HepG2 (cell line): ENCODE measurements around the gene WNT10A.

Experiments
- CHD4 ChIP-seq: fragments of 200-600 bp; sonication (generic); IDR thresholded peaks from 2 replicates; pipeline ENCODE4 v1.7.0; 2017; ENCODE audit warnings: mild to moderate bottlenecking, low read length, borderline replicate concordance
- CTCF ChIP-seq: sonication (generic); formaldehyde crosslinking; IDR thresholded peaks from 2 replicates; pipeline ENCODE4 v1.5.0; 2020; ENCODE audit warnings: mild to moderate bottlenecking, missing genetic modification reagents, moderate library complexity
- EHMT2 ChIP-seq: fragments of 200-600 bp; sonication (generic); IDR thresholded peaks from 2 replicates; pipeline ENCODE4 v1.7.0; 2017; ENCODE audit warnings: antibody characterized with exemption, low read depth, low read length, borderline replicate concordance
- IRF2 ChIP-seq: IDR thresholded peaks from 2 replicates; pipeline ENCODE4 v1.6.1; 2018; ENCODE audit warnings: missing genetic modification reagents, missing compliant biosample characterization
- JUND ChIP-seq: sonication (generic); formaldehyde crosslinking; IDR thresholded peaks from 2 replicates; pipeline ENCODE4 v1.8.0; 2022; ENCODE audit warnings: mild to moderate bottlenecking, missing genetic modification reagents
- MATR3 ChIP-seq: sonication (generic); formaldehyde crosslinking; IDR thresholded peaks from 2 replicates; pipeline ENCODE4 v1.4.0; 2020; ENCODE audit warnings: missing genetic modification reagents
- RFX1 ChIP-seq: fragments of 450-650 bp; IDR thresholded peaks from 2 replicates; pipeline ENCODE4 v1.6.1; 2017
- SETDB1 ChIP-seq: sonication (generic); formaldehyde crosslinking; IDR thresholded peaks from 2 replicates; pipeline ENCODE4 v1.5.1; 2020; ENCODE audit warnings: missing genetic modification reagents, mild to moderate bottlenecking, borderline replicate concordance
- SKIL ChIP-seq: sonication (generic); formaldehyde crosslinking; IDR thresholded peaks from 2 replicates; pipeline ENCODE4 v1.8.0; 2022; ENCODE audit warnings: missing genetic modification reagents, mild to moderate bottlenecking, moderate library complexity, borderline replicate concordance
- ZNF280D ChIP-seq: sonication (generic); formaldehyde crosslinking; IDR thresholded peaks from 2 replicates; pipeline ENCODE4 v1.5.1; 2020; ENCODE audit warnings: mild to moderate bottlenecking, missing genetic modification reagents
- ZNF468 ChIP-seq: sonication (generic); formaldehyde crosslinking; IDR thresholded peaks from 2 replicates; pipeline ENCODE4 v1.8.0; 2022; ENCODE audit warnings: mild to moderate bottlenecking, moderate library complexity, missing genetic modification reagents
- ZNF496 ChIP-seq: sonication (generic); formaldehyde crosslinking; IDR thresholded peaks from 2 replicates; pipeline ENCODE4 v1.8.1; 2023; ENCODE audit warnings: mild to moderate bottlenecking, moderate library complexity, missing genetic modification reagents; ENCODE audit not compliant: insufficient replicate concordance

DNA sequence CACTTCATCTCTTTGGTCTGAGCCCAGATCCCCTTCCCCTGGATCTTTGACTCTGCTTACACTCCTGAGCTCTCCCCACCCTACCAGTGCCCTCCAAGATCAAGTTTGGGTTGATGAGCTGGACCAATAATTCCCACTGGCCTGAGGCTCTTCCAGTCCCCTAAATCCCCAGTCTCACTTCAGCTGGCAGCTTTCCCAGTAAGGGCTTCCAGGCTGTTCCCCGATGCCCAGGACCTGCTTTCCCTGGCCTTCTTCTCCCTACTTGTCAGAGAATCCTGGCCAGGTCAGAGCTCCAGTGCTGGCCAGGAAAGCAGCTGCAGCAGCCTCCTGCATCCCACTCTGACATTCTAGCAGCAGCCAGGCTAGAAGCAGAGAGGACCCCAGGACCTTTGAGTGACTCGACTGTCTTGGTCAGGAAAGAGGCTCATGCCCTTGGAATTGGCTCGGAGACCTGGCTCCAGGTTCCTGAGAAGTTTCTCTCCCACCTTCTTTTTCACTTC is 17.6 kb upstream of the WNT10A start:
- TF ChIP-seq IRF2 (CRISPR knock-in tag): no peak
- no peak for TF ChIP-seq ZNF280D (CRISPR knock-in tag)
- TF ChIP-seq EHMT2: no peak
- TF ChIP-seq CTCF (CRISPR knock-in tag): no peak
- no peak for TF ChIP-seq RFX1
- no peak for TF ChIP-seq SETDB1 (CRISPR knock-in tag)
- TF ChIP-seq ZNF468 (CRISPR knock-in tag): no peak
- TF ChIP-seq CHD4: no peak
- TF ChIP-seq MATR3: no peak
- no peak for TF ChIP-seq SKIL (CRISPR knock-in tag)
- TF ChIP-seq JUND: no peak
- no peak for TF ChIP-seq ZNF496 (CRISPR knock-in tag)
